OCI-LY7 (cell line): Measurements from ENCODE around the gene PRPF39.

ENCODE experiments used
- EZH2phosphoT487 ChIP-seq: fragments of 200-600 bp; sonication (generic); IDR thresholded peaks from 2 replicates; pipeline ENCODE4 v1.6.1; 2018; ENCODE audit warnings: low read depth, borderline replicate concordance, mild to moderate bottlenecking, mixed run types, antibody characterized with exemption, low read length, moderate library complexity, mixed read lengths
- TF ChIP-seq, protein P1 (sequence below): fragments of 200-600 bp; sonication (generic); conservative IDR thresholded peaks from 2 replicates; pipeline ENCODE4 v1.5.1; 2014; ENCODE audit warnings: mild to moderate bottlenecking, antibody characterized with exemption, low read length, moderate library complexity, mixed read lengths

DNA sequence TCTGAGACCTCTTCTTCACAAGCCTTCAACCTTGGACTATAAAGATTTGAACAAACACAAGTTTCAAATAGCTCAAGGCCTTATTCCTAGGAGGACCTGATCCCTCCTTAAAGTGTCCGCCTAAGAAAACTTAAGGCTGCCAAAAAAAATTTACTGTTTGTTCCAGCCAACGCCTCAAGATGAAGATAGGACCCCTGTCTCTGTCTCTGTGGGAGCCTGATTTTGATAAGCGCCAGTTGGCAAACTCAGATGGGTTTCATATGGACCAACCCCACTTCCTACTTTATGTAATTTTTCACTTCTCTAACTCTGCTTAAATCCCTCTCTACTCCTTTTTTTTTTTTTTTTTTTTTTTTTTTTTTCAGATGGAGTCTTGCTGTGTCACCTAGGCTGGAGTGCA lies 39.4 kb downstream of the PRPF39 start:
- TF ChIP-seq, protein P1, sequence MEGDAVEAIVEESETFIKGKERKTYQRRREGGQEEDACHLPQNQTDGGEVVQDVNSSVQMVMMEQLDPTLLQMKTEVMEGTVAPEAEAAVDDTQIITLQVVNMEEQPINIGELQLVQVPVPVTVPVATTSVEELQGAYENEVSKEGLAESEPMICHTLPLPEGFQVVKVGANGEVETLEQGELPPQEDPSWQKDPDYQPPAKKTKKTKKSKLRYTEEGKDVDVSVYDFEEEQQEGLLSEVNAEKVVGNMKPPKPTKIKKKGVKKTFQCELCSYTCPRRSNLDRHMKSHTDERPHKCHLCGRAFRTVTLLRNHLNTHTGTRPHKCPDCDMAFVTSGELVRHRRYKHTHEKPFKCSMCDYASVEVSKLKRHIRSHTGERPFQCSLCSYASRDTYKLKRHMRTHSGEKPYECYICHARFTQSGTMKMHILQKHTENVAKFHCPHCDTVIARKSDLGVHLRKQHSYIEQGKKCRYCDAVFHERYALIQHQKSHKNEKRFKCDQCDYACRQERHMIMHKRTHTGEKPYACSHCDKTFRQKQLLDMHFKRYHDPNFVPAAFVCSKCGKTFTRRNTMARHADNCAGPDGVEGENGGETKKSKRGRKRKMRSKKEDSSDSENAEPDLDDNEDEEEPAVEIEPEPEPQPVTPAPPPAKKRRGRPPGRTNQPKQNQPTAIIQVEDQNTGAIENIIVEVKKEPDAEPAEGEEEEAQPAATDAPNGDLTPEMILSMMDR, result no peak
- no peak for TF ChIP-seq EZH2phosphoT487
